Heart right ventricle (tissue), 16 donors: Measurements from ENCODE around the gene C2CD5. TPM values are rescaled to one million over a fixed set of nuclear protein-coding genes. Genes with fewer than 3 reads are reported as not detected.
"Not testable (repeated sequence)": the region's sequence is repeated elsewhere in the genome, so short reads cannot be mapped to it uniquely, and the experiment has no call there.

Source experiments
- ATAC-seq, 8 donors: fragments of 200-7000 bp; cut with Tn5 transposase; one replicate each; pipeline ENCODE4 v1.9.1; 2020; ENCODE audit warnings: mild to moderate bottlenecking in 8 of 8, moderate library complexity in 8 of 8, moderate number of reproducible peaks in 1 of 8
- DNase-seq, 2 donors: peaks; one replicate each; pipeline ENCODE4 v3.0.0-alpha.2; 2020
- H3K27ac ChIP-seq, 10 donors: fragments of 200-600 bp; sonication (generic) in 2 of 10; one replicate each; pipeline versions ENCODE4 v1.5.0 to v1.8.0; 2020 to 2022; ENCODE audit warnings: mild to moderate bottlenecking in 3 of 10
- H3K27me3 ChIP-seq, 7 donors: fragments of 200-600 bp; one replicate each; pipeline ENCODE4 v1.8.0; 2021 to 2022; ENCODE audit warnings: mild to moderate bottlenecking in 2 of 7
- H3K36me3 ChIP-seq, 9 donors: fragments of 200-600 bp; sonication (generic) in 1 of 9; one replicate each; pipeline versions ENCODE4 v1.5.0 to v1.8.0; 2020 to 2022; ENCODE audit warnings: mild to moderate bottlenecking in 2 of 9
- H3K4me1 ChIP-seq, 9 donors: fragments of 200-600 bp; sonication (generic) in 1 of 9; one replicate each; pipeline versions ENCODE4 v1.5.0 to v1.8.0; 2020 to 2022; ENCODE audit warnings: mild to moderate bottlenecking in 4 of 9
- H3K4me3 ChIP-seq, 10 donors: fragments of 200-600 bp; sonication (generic) in 2 of 10; one replicate each; pipeline versions ENCODE4 v1.5.0 to v1.8.0; 2020 to 2022; ENCODE audit warnings: mild to moderate bottlenecking in 7 of 10, moderate library complexity in 2 of 10
- H3K9me3 ChIP-seq, 11 donors: fragments of 200-600 bp in 10 of 11; sonication (generic) in 2 of 11; one replicate each; pipeline versions ENCODE4 v1.5.0 to v1.8.0; 2013 to 2022; ENCODE audit warnings: mild to moderate bottlenecking in 2 of 11, control low read depth in 1 of 11, moderate library complexity in 1 of 11
- WGBS, 2 donors: extraction: QIAGEN DNeasy Blood & Tissue Kit; methylation state at CpG; one replicate each; pipeline ENCODE4 v1.1.7; 2013; ENCODE audit warnings: inconsistent platforms in 1 of 2; 5-methylcytosine and 5-hydroxymethylcytosine counted together
- intact Hi-C, 10 donors: fragments of 100-400 bp; cut with DNase I; formaldehyde crosslinking; loops; one replicate each; pipeline versions ENCODE4 v1.11.1 to v1.14.2; 2022
- polyA plus RNA-seq, 2 donors: library from polyadenylated mRNA; stranded (reverse); fragments of 200-250 nt; gene quantifications; one replicate each; pipeline ENCODE4 v1.2.3, GENCODE V29; 2013
- total RNA-seq, 10 donors: library from RNA; stranded (reverse); fragmentation: NEBNext Ultra II Directional in 3 of 10; extraction: Animal tissue kit (Norgen Biotek cat#: 25700) in 3 of 10; gene quantifications; one replicate each; pipeline versions ENCODE4 v1.2.1 to v1.2.4, GENCODE V29; 2021 to 2023
- TF ChIP-seq, protein P1 (sequence below), 9 donors: fragments of 200-600 bp; sonication (generic) in 2 of 9; IDR thresholded peaks; one replicate each; pipeline versions ENCODE4 v1.5.0 to v1.8.0; 2021 to 2022; ENCODE audit warnings: antibody characterized with exemption in 9 of 9, mild to moderate bottlenecking in 5 of 9, moderate library complexity in 1 of 9
- donor health status: Arrhythmogenic right ventricular cardiomyopathy.
- donor health status: ischemic (EF 13 %, LVEDD 7.1; RV severe dilation, severe dysfunction).
- donor health status: healthy with polysubstance abuse.
- donor health status: DM: no; HTN: yes; CAD: no.
- donor health status: DM: no; HTN: no; CAD: no.
- donor health status: ischemic (EF 25% LVEDD 6.9; RV normal size, moderate dysfunction).
- donor health status: ischemic (EF 25% LVEDD 5.7; RV mildly dilated, moderate dysfunction).
- donor health status: healthy.
- donor health status: DM: yes; HTN: yes; CAD: no.
- donor health status: Ischemic cardiomyopathy.
- donor health status: ischemic (EF 35%, LVEDD 5.7; RV mildly dilated, moderate dysfunction).
- donor health status: nonischemic (EF 11% LVEDD 7.7; RV severe dilation, severe dysfunction).
- donor health status: DM: yes; HTN: yes; CAD: no.
- donor health status: PGD.
- donor health status: ischemic (EF 29% LVEDD 5.4; RV normal size, mild dysfunction).
- donor health status: nonischemic (EF 23%, LVEDD 6.1; RV moderate dilation, normal function).

Gene C2CD5
- total and polyA plus RNA-seq, 12 donors = 5.0 to 30.2 (median 20.2) TPM

DNA sequence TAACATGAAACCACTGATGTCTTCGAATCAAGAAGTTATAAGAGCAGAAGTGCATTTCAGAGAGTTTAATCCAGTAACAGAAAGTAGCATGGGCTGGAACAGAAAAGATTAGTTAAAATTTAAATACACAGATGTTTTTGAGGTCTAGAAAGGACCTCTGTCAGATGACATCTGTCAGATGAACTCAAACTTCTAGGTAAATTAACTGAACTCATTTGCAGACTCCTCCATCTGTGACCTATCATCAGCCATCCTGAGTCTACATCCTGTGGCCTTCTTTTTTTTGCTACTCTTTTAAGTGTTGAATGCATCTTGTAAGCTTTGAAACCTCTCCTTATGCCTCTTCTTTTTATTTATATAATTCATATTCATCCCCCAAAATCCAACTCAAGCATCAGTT, 53.3 kb downstream of the C2CD5 start:
- Histone ChIP-seq H3K9me3 (no peaks in the 10 kb centered on the region), H3K4me1 (peaks cover 0 to 6% (median 0%) of the 10 kb centered on the region in 9 donors), H3K4me3 (no peak overlapping the region), H3K27ac (no peak overlapping the region), H3K36me3 (peaks cover 0 to 90% (median 32%) of the 10 kb centered on the region in 9 donors), H3K27me3 (no peaks in the 10 kb centered on the region)
- TF ChIP-seq, protein P1, sequence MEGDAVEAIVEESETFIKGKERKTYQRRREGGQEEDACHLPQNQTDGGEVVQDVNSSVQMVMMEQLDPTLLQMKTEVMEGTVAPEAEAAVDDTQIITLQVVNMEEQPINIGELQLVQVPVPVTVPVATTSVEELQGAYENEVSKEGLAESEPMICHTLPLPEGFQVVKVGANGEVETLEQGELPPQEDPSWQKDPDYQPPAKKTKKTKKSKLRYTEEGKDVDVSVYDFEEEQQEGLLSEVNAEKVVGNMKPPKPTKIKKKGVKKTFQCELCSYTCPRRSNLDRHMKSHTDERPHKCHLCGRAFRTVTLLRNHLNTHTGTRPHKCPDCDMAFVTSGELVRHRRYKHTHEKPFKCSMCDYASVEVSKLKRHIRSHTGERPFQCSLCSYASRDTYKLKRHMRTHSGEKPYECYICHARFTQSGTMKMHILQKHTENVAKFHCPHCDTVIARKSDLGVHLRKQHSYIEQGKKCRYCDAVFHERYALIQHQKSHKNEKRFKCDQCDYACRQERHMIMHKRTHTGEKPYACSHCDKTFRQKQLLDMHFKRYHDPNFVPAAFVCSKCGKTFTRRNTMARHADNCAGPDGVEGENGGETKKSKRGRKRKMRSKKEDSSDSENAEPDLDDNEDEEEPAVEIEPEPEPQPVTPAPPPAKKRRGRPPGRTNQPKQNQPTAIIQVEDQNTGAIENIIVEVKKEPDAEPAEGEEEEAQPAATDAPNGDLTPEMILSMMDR (IDR thresholded peaks at IDR 0.05) = no peak
- 91 to 97% methylated on average over 1 of the region's 1 CpG for WGBS, 2 donors
- intact Hi-C loops = no loop called here
- DNase-seq = no peak
- no peak for ATAC-seq

DNA sequence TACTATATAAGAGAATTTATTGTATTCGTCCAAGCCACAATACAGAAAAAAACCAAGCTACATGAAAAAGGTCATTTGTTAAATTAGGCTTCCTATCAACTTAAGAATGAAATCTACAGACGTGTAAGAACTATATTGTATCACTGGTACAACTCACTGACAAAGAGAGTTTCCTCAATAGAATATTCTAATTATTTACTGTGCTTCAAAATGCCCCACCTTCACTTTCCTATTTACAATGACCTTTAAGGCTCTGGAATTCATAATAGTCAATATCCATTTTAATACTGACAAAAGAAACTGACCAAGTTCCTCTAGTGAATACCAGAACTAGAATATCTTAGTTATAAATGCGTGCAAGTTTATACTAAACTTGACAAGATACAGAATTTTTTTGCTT, 55.9 kb downstream of the C2CD5 start:
- ATAC-seq (no peak), DNase-seq (no peak)
- Histone ChIP-seq H3K9me3 (no peaks in the 10 kb centered on the region), H3K36me3 (peaks cover 0 to 93% (median 39%) of the 10 kb centered on the region in 9 donors), H3K4me1 (no peaks in the 10 kb centered on the region), H3K27me3 (no peaks in the 10 kb centered on the region), H3K27ac (no peak overlapping the region), H3K4me3 (no peak overlapping the region)
- intact Hi-C loops = no loop called here
- TF ChIP-seq, protein P1 (IDR thresholded peaks at IDR 0.05) = no peak
- 96 to 98% methylated on average over 3 of the region's 3 CpGs for WGBS, 2 donors

DNA sequence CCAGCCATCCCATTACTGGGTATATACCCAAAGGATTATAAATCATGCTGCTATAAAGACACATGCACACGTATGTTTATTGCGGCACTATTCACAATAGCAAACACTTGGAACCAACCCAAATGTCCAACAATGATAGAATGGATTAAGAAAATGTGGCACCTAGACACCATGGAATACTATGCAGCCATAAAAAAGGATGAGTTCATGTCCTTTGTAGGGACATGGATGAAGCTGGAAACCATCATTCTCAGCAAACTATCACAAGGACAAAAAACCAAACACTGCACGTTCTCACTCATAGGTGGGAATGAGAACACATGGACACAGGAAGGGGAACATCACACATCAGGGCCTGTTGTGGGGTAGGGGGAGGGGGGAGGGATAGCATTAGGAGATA, 56.7 kb downstream of the C2CD5 start:
- ATAC-seq, H3K27ac ChIP-seq, DNase-seq, H3K27me3 ChIP-seq, H3K4me3 ChIP-seq, H3K4me1 ChIP-seq, H3K9me3 ChIP-seq, intact Hi-C loops: not testable (repeated sequence)
- 96 to 100% methylated on average over 3 of the region's 3 CpGs for WGBS, 2 donors
- H3K36me3 ChIP-seq = peaks cover 0 to 93% (median 36%) of the 10 kb centered on the region in 9 donors

DNA sequence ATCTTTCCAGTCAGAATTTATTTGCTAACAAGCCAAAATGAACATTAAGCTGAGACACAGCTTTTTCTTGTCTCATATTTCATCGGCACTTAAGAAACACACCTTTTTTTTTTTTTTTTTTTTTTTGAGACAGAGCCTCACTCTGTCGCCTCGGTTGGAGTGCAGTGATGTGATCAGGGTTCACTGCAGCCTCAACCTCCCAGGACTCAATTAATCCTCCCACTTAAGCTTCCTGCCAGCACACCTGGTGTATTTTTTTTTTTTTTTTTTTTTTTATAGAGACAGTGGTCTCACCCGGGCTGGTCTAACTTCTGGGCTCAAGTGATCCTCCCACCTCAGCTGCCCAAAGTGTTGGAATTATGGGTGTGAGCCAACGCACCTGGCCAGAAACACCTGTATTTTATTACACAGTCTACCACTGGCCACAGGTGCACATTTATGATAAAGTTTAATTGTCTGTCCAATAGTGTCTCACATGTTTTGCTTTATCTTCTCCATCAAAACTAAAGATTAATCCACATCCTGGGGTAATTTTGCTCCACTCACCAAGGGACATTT, 62.7 kb downstream of the C2CD5 start:
- intact Hi-C loops = no loop called here
- Histone ChIP-seq H3K9me3 (no peaks in the 10 kb centered on the region), H3K4me1 (peaks cover 0 to 10% (median 0%) of the 10 kb centered on the region in 9 donors), H3K27ac (no peak overlapping the region), H3K27me3 (no peaks in the 10 kb centered on the region), H3K36me3 (peaks cover 0 to 92% (median 21%) of the 10 kb centered on the region in 9 donors), H3K4me3 (no peak overlapping the region)
- ATAC-seq (no peak), DNase-seq (no peak)
- TF ChIP-seq, protein P1 (IDR thresholded peaks at IDR 0.05) = no peak
- 90 to 93% methylated on average over 5 of the region's 5 CpGs for WGBS, 2 donors

DNA sequence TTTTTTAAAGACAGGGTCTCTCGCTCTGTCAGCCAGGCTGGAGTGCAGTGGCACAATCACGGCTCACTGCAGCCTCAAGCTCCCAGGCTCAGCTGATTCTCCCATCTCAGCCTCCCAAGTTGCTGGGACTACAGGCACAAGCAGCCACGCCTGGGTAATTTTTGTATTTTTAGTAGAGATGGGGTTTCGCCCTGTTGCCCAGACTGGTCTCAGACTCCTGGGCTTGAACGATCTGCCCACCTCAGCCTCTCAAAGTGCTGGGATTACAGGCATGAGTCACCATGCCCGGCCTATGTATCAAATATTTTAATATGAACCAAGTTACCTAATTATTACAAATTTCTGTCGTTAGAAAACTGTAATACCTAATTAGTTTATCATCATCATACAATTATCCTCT, 63.5 kb downstream of the C2CD5 start:
- Histone ChIP-seq H3K4me1 (peaks cover 0 to 10% (median 0%) of the 10 kb centered on the region in 9 donors), H3K36me3 (peaks cover 0 to 92% (median 21%) of the 10 kb centered on the region in 9 donors)
- intact Hi-C loops, ATAC-seq, H3K27me3 ChIP-seq, DNase-seq, H3K4me3 ChIP-seq, H3K27ac ChIP-seq, H3K9me3 ChIP-seq: not testable (repeated sequence)
- 97% methylated on average over 7 of the region's 7 CpGs for WGBS, 2 donors
